ENCODE data around the gene BLOC1S5. TPM values are rescaled to one million over a fixed set of nuclear protein-coding genes. Genes with fewer than 3 reads are reported as not detected.
"Not testable (repeated sequence)": the region's sequence is repeated elsewhere in the genome, so short reads cannot be mapped to it uniquely, and the experiment has no call there.

BLOC1S5 gene
- polyA plus RNA-seq, 3 donors, result 3.7 to 11.7 (median 9.2) TPM

- Histone ChIP-seq H3K27ac (ENCODE audit: low read depth in 1 of 2, low read length in 2 of 2) (no peak overlapping the region), H3K4me1 (ENCODE audit: control insufficient read depth in 1 of 2, insufficient read depth in 2 of 2, low read length in 2 of 2) (no peaks in the 10 kb centered on the region), H3K36me3 (replicated peaks in 1 of 2; ENCODE audit: control insufficient read depth in 1 of 2, insufficient read depth in 2 of 2, low read length in 2 of 2) (peaks cover 20 to 56% of the 10 kb centered on the region in 2 donors), H3K27me3 (ENCODE audit: control insufficient read depth in 2 of 2, insufficient read depth in 2 of 2, low read length in 2 of 2) (no peaks in the 10 kb centered on the region), H3K9me3 (replicated peaks in 1 of 2; ENCODE audit: control insufficient read depth in 1 of 2, insufficient read depth in 1 of 2, low read length in 2 of 2) (peaks cover 3 to 14% of the 10 kb centered on the region in 2 donors), H4K20me1 (ENCODE audit: insufficient read depth, low read length) (no peaks in the 10 kb centered on the region), H3K79me2 (ENCODE audit: insufficient read depth, low read length) (peaks cover 2% of the 10 kb centered on the region), H3K4me2 (replicated peaks; ENCODE audit: extremely low read depth, low read length, poor library complexity, severe bottlenecking) (no peak overlapping the region), H3K4me3 (replicated peaks in 1 of 3; ENCODE audit: low read depth in 2 of 3, low read length in 3 of 3) (no peak overlapping the region), H2AFZ (ENCODE audit: insufficient read depth, low read depth, low read length, poor library complexity, severe bottlenecking) (no peak overlapping the region), H3K9ac (ENCODE audit: insufficient read depth, low read length, poor library complexity, severe bottlenecking) (no peak overlapping the region)
- H3K36me3 Mint-ChIP-seq, result peaks cover 58 to 63% of the 10 kb centered on the region in 2 donors
- 100% methylated on average over 1 of the region's 3 CpGs for WGBS (ENCODE audit: insufficient coverage)
- H3K4me3 Mint-ChIP-seq, result no peak overlapping the region
- H3K27ac Mint-ChIP-seq, result no peak overlapping the region
- intact Hi-C loops (cut with micrococcal nuclease), result no loop called here
- TF ChIP-seq CTCF (IDR thresholded peaks at IDR 0.05), result no peak
- H3K9me3 Mint-ChIP-seq, result peaks cover 4 to 35% (median 21%) of the 10 kb centered on the region in 7 donors
- no peaks in the 10 kb centered on the region for H3K4me1 Mint-ChIP-seq
- H3K27me3 Mint-ChIP-seq (ENCODE audit: low read depth in 3 of 3), result peaks cover 0 to 3% (median 0%) of the 10 kb centered on the region in 3 donors
- DNase-seq, result no peak
Observed at GRCh38 chr6:8043221-8043620, 21.0 kb downstream of the BLOC1S5 start.

- H3K4me1 Mint-ChIP-seq, result no peaks in the 10 kb centered on the region
- TF ChIP-seq CTCF (IDR thresholded peaks at IDR 0.05), result no peak
Observed at GRCh38 chr6:8041913-8042583, 22.1 kb downstream of the BLOC1S5 start.

GRCh38 chr6:8034107-8034506 lies 30.1 kb downstream of the BLOC1S5 start:
- H4K20me1 ChIP-seq (ENCODE audit: insufficient read depth, low read length); H3K4me1 ChIP-seq (ENCODE audit: control insufficient read depth in 1 of 2, insufficient read depth in 2 of 2, low read length in 2 of 2); H3K4me1 Mint-ChIP-seq; H3K9me3 ChIP-seq (replicated peaks in 1 of 2; ENCODE audit: control insufficient read depth in 1 of 2, insufficient read depth in 1 of 2, low read length in 2 of 2); DNase-seq; H3K27me3 ChIP-seq (ENCODE audit: control insufficient read depth in 2 of 2, insufficient read depth in 2 of 2, low read length in 2 of 2); H3K4me2 ChIP-seq (replicated peaks; ENCODE audit: extremely low read depth, low read length, poor library complexity, severe bottlenecking); H3K27ac Mint-ChIP-seq; H3K9me3 Mint-ChIP-seq; H3K4me3 Mint-ChIP-seq; H3K27ac ChIP-seq (ENCODE audit: low read depth in 1 of 2, low read length in 2 of 2); H3K27me3 Mint-ChIP-seq (ENCODE audit: low read depth in 3 of 3); H2AFZ ChIP-seq (ENCODE audit: insufficient read depth, low read depth, low read length, poor library complexity, severe bottlenecking); H3K4me3 ChIP-seq (replicated peaks in 1 of 3; ENCODE audit: low read depth in 2 of 3, low read length in 3 of 3); intact Hi-C loops (cut with micrococcal nuclease); H3K9ac ChIP-seq (ENCODE audit: insufficient read depth, low read length, poor library complexity, severe bottlenecking): not testable (repeated sequence)
- peaks cover 25 to 50% of the 10 kb centered on the region in 2 donors for H3K36me3 Mint-ChIP-seq
- Histone ChIP-seq H3K36me3 (replicated peaks in 1 of 2; ENCODE audit: control insufficient read depth in 1 of 2, insufficient read depth in 2 of 2, low read length in 2 of 2) (peaks cover 2 to 22% of the 10 kb centered on the region in 2 donors), H3K79me2 (ENCODE audit: insufficient read depth, low read length) (peaks cover 51% of the 10 kb centered on the region)
- WGBS (ENCODE audit: insufficient coverage), result no CpG with 5 or more reads among the region's 3 CpGs

More at GRCh38 chr6:8041913-8042583, 22.1 kb downstream of the BLOC1S5 start:
- no peak overlapping the region for H3K4me3 Mint-ChIP-seq
- H3K9ac ChIP-seq (ENCODE audit: insufficient read depth, low read length, poor library complexity, severe bottlenecking), result no peak overlapping the region
- H3K36me3 Mint-ChIP-seq, result peaks cover 56 to 63% of the 10 kb centered on the region in 2 donors
- peaks cover 20 to 56% of the 10 kb centered on the region in 2 donors for H3K36me3 ChIP-seq (replicated peaks in 1 of 2; ENCODE audit: control insufficient read depth in 1 of 2, insufficient read depth in 2 of 2, low read length in 2 of 2)
- no peak overlapping the region for H3K4me2 ChIP-seq (replicated peaks; ENCODE audit: extremely low read depth, low read length, poor library complexity, severe bottlenecking)
- peaks cover 4 to 33% (median 17%) of the 10 kb centered on the region in 7 donors for H3K9me3 Mint-ChIP-seq
- H3K79me2 ChIP-seq (ENCODE audit: insufficient read depth, low read length), result peaks cover 10% of the 10 kb centered on the region
- H3K4me1 ChIP-seq (ENCODE audit: control insufficient read depth in 1 of 2, insufficient read depth in 2 of 2, low read length in 2 of 2), result no peaks in the 10 kb centered on the region
- H3K27ac Mint-ChIP-seq, result peak overlapping the region in 1 of 7 donors; percentile 61
- no CpG with 5 or more reads among the region's 9 CpGs for WGBS (ENCODE audit: insufficient coverage)
- no peak overlapping the region for H2AFZ ChIP-seq (ENCODE audit: insufficient read depth, low read depth, low read length, poor library complexity, severe bottlenecking)
- peaks cover 3 to 14% of the 10 kb centered on the region in 2 donors for H3K9me3 ChIP-seq (replicated peaks in 1 of 2; ENCODE audit: control insufficient read depth in 1 of 2, insufficient read depth in 1 of 2, low read length in 2 of 2)
- H3K4me3 ChIP-seq (replicated peaks in 1 of 3; ENCODE audit: low read depth in 2 of 3, low read length in 3 of 3), result no peak overlapping the region
- H4K20me1 ChIP-seq (ENCODE audit: insufficient read depth, low read length), result no peaks in the 10 kb centered on the region
- peak in 1 of 3 donors; percentile 10 for DNase-seq
- peaks cover 0 to 3% (median 0%) of the 10 kb centered on the region in 3 donors for H3K27me3 Mint-ChIP-seq (ENCODE audit: low read depth in 3 of 3)
- intact Hi-C loops (cut with micrococcal nuclease), result no loop called here
- H3K27me3 ChIP-seq (ENCODE audit: control insufficient read depth in 2 of 2, insufficient read depth in 2 of 2, low read length in 2 of 2), result no peaks in the 10 kb centered on the region
- H3K27ac ChIP-seq (ENCODE audit: low read depth in 1 of 2, low read length in 2 of 2), result no peak overlapping the region

Measured in CD14-positive monocyte (primary cell).